WTC11 (cell line): ENCODE measurements around the gene MAP3K12. TPM values are rescaled to one million over a fixed set of nuclear protein-coding genes. Genes with fewer than 3 reads are reported as not detected.

Experiments
- ATAC-seq: fragments of 200-7000 bp; cut with Tn5 transposase; 2 replicates; pipeline ENCODE4 v1.10.0; 2021; ENCODE audit warnings: mild to moderate bottlenecking, moderate library complexity
- CTCF ChIA-PET: fragments of 300-600 bp; sonication (Branson Sonifier 250); formaldehyde crosslinking; loops from one replicate; lab custom pipeline; 2021; ENCODE audit warnings: antibody characterized with exemption; lab: Charles Lee
- POLR2A ChIA-PET: fragments of 350-600 bp; sonication (Branson Sonifier 250); formaldehyde crosslinking; loops from one replicate; lab custom pipeline; 2021; ENCODE audit warnings: antibody characterized with exemption; lab: Charles Lee
- DNase-seq: peaks from one replicate; pipeline ENCODE4 v3.0.0; 2021; ENCODE audit warnings: low spot score
- H3K27ac Mint-ChIP-seq: 2 replicates; pipeline ENCODE4 v1.8.0; 2021; ENCODE audit warnings: mixed read lengths
- H3K27me3 Mint-ChIP-seq: 2 replicates; pipeline ENCODE4 v1.8.0; 2021; ENCODE audit warnings: low read depth, mild to moderate bottlenecking, moderate library complexity, mixed read lengths
- H3K36me3 Mint-ChIP-seq: 2 replicates; pipeline ENCODE4 v1.8.0; 2021; ENCODE audit warnings: mixed read lengths
- H3K4me1 Mint-ChIP-seq: 2 replicates; pipeline ENCODE4 v1.8.0; 2022; ENCODE audit warnings: mixed read lengths
- H3K4me3 Mint-ChIP-seq: 2 replicates; pipeline ENCODE4 v1.8.0; 2021; ENCODE audit warnings: mild to moderate bottlenecking, moderate library complexity, mixed read lengths
- H3K9me3 Mint-ChIP-seq: 2 replicates; pipeline ENCODE4 v1.8.0; 2021; ENCODE audit warnings: mixed read lengths
- SOX15 ChIP-seq: fragments of 250-450 bp; sonication (Bioruptor Pico); IDR thresholded peaks from 2 replicates; pipeline ENCODE4 v1.9.0; 2021; ENCODE audit warnings: mild to moderate bottlenecking
- ZNF138 ChIP-seq: sonication (generic); formaldehyde crosslinking; conservative IDR thresholded peaks from 2 replicates; pipeline ENCODE4 v1.8.1; 2022; ENCODE audit warnings: mild to moderate bottlenecking, moderate library complexity, missing genetic modification reagents
- ZNF219 ChIP-seq: sonication (generic); formaldehyde crosslinking; IDR thresholded peaks from 2 replicates; pipeline ENCODE4 v1.8.0; 2023; ENCODE audit warnings: missing genetic modification reagents, mild to moderate bottlenecking, borderline replicate concordance
- ZNF281 ChIP-seq: sonication (generic); formaldehyde crosslinking; IDR thresholded peaks from 2 replicates; pipeline ENCODE4 v1.8.0; 2023; ENCODE audit warnings: mild to moderate bottlenecking, missing genetic modification reagents
- ZNF317 ChIP-seq: sonication (generic); formaldehyde crosslinking; IDR thresholded peaks from 2 replicates; pipeline ENCODE4 v1.8.1; 2023; ENCODE audit warnings: low read depth, mild to moderate bottlenecking, moderate library complexity, missing genetic modification reagents, borderline replicate concordance
- ZNF532 ChIP-seq: fragments of 250-450 bp; sonication (Bioruptor Pico); IDR thresholded peaks from 2 replicates; pipeline ENCODE4 v1.9.0; 2021; ENCODE audit warnings: mild to moderate bottlenecking, borderline replicate concordance
- ZNF671 ChIP-seq: fragments of 250-450 bp; sonication (Bioruptor Pico); IDR thresholded peaks from 2 replicates; pipeline ENCODE4 v1.8.0; 2021; ENCODE audit warnings: mild to moderate bottlenecking
- total RNA-seq: library from RNA; stranded (reverse); gene quantifications from 3 replicates; pipeline ENCODE4 v1.2.3, GENCODE V29; 2021
- TF ChIP-seq, protein P1 (sequence below): sonication (generic); formaldehyde crosslinking; IDR thresholded peaks from 2 replicates; pipeline ENCODE4 v1.8.1; 2023; ENCODE audit warnings: mild to moderate bottlenecking, missing genetic modification reagents, borderline replicate concordance
- TF ChIP-seq, protein P2 (sequence below): sonication (generic); formaldehyde crosslinking; IDR thresholded peaks from 2 replicates; pipeline ENCODE4 v1.8.0; 2022; ENCODE audit warnings: mild to moderate bottlenecking, missing genetic modification reagents
- TF ChIP-seq, protein P3 (sequence below): sonication (generic); formaldehyde crosslinking; IDR thresholded peaks from 2 replicates; pipeline ENCODE4 v1.8.1; 2023; ENCODE audit warnings: mild to moderate bottlenecking, missing genetic modification reagents, moderate library complexity

Gene MAP3K12
- total RNA-seq, 1 experiment from 2014 or later: 23.6 TPM

- TF ChIP-seq ZNF281 (CRISPR knock-in tag) (no peak), ZNF532 (CRISPR knock-in tag) (no peak), ZNF671 (CRISPR knock-in tag) (no peak), ZNF219 (no peak), ZNF138 (CRISPR knock-in tag) (no peak)
Measured at GRCh38 chr12:53496752-53497032, 2.6 kb downstream of the MAP3K12 start (continued).

DNA sequence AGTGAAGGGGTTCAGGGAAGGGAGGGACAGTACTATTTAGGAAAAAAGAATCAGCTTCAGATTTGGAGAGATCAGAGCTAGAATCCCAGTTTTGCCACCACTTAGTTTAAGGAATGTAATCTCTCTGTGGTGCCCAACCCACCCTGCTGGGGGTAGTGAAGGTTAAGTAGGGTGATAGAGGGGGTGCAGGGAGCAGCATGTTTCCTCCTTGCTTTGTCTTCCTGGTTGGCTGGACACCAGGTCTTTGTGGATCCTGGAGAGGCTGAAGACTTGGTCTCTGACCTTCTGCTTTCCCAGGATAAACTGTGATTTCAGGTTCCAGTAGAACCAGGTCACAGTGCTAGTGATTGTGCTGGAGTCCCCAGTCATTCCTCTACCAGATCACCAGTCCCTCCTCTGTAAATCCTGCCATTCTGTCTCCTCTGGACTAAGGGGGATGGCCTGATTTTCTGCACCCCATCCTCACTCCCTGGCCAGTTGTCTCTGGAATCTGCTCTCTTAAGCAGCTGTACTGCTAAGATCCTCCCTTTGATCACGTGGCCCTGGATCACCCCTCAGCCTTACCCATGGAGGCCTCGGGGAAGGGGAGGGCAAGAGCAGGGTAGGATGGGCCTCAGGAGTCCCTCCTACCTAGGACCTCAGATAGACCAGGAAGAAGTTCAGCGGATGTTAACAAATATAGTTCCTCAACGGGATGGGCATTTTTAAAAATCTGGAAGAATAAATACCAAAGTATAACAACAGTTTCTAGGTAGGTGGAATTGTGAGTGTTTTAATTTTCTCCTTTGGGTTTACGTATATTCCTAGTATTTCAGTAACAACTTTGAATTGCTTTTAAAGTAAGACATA is 3.1 kb downstream of the MAP3K12 start:
- POLR2A ChIA-PET: no interaction called here
- H3K27ac Mint-ChIP-seq: peak overlapping the region; percentile 75

More for the DNA sequence above, 3.1 kb downstream of the MAP3K12 start:
- no peaks in the 10 kb centered on the region for H3K36me3 Mint-ChIP-seq
- peaks cover 58% of the 10 kb centered on the region for H3K4me1 Mint-ChIP-seq
- DNase-seq: peak; percentile 69
- peak overlapping the region; percentile 13 for H3K4me3 Mint-ChIP-seq
- peak; percentile 22 for ATAC-seq
- TF ChIP-seq, protein P1, sequence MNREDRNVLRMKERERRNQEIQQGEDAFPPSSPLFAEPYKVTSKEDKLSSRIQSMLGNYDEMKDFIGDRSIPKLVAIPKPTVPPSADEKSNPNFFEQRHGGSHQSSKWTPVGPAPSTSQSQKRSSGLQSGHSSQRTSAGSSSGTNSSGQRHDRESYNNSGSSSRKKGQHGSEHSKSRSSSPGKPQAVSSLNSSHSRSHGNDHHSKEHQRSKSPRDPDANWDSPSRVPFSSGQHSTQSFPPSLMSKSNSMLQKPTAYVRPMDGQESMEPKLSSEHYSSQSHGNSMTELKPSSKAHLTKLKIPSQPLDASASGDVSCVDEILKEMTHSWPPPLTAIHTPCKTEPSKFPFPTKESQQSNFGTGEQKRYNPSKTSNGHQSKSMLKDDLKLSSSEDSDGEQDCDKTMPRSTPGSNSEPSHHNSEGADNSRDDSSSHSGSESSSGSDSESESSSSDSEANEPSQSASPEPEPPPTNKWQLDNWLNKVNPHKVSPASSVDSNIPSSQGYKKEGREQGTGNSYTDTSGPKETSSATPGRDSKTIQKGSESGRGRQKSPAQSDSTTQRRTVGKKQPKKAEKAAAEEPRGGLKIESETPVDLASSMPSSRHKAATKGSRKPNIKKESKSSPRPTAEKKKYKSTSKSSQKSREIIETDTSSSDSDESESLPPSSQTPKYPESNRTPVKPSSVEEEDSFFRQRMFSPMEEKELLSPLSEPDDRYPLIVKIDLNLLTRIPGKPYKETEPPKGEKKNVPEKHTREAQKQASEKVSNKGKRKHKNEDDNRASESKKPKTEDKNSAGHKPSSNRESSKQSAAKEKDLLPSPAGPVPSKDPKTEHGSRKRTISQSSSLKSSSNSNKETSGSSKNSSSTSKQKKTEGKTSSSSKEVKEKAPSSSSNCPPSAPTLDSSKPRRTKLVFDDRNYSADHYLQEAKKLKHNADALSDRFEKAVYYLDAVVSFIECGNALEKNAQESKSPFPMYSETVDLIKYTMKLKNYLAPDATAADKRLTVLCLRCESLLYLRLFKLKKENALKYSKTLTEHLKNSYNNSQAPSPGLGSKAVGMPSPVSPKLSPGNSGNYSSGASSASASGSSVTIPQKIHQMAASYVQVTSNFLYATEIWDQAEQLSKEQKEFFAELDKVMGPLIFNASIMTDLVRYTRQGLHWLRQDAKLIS (CRISPR knock-in tag): no peak
- TF ChIP-seq, protein P2, sequence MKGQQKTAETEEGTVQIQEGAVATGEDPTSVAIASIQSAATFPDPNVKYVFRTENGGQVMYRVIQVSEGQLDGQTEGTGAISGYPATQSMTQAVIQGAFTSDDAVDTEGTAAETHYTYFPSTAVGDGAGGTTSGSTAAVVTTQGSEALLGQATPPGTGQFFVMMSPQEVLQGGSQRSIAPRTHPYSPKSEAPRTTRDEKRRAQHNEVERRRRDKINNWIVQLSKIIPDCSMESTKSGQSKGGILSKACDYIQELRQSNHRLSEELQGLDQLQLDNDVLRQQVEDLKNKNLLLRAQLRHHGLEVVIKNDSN: peak; percentile 94
- TF ChIP-seq, protein P3, sequence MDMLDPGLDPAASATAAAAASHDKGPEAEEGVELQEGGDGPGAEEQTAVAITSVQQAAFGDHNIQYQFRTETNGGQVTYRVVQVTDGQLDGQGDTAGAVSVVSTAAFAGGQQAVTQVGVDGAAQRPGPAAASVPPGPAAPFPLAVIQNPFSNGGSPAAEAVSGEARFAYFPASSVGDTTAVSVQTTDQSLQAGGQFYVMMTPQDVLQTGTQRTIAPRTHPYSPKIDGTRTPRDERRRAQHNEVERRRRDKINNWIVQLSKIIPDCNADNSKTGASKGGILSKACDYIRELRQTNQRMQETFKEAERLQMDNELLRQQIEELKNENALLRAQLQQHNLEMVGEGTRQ (CRISPR knock-in tag): peak; percentile 95
- TF ChIP-seq ZNF317 (CRISPR knock-in tag): no peak
- no peak for TF ChIP-seq SOX15 (CRISPR knock-in tag)
- H3K9me3 Mint-ChIP-seq: no peaks in the 10 kb centered on the region
- H3K27me3 Mint-ChIP-seq: no peaks in the 10 kb centered on the region
- CTCF ChIA-PET: interaction anchor here (0.6 to 1.5 kb wide), 4 partner anchors 12 to 172 kb away, joined by 3 to 5 read pairs (median 4); no protein-coding TSS in a partner anchor
